ENCODE data around the gene PCIF1.

PCIF1 gene

GRCh38 chr20:45997187-45997586 is 62.7 kb downstream of the PCIF1 start:
- DNase-seq = no peak

Data from inflammatory macrophage treated with lipopolysaccharide for 1 hour (primary cell).